ENCODE results near the gene MISP3. TPM values are rescaled to one million over a fixed set of nuclear protein-coding genes. Genes with fewer than 3 reads are reported as not detected.

The MISP3 gene
- total and polyA plus RNA-seq, 9 donors = 0.28 to 13.9 (median 0.79) TPM

DNA sequence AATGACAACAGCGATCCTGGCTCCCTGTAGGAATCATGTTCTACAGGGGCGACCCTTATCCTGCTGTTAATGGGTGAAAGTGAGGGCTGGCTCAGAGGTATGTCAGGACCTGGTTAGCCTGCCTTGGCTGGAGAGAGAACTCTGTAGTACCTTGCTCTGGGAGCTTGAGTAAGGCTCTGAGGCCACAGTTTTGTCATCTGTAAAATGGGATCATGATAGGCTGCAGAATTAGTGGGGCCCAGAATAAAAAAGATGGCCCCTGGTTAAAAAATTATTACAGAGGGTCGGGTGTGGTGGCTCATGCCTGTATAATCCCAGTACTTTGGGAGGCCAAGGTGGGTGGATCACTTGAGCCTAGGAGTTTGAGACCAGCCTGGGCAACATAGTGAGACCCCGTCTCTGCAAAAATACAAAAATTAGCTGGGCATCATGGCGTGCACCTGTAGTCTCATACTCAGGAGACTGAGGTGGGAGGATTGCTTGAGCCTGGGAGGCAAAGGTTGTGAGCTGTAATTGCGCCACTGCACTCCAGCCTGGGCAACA, 28.5 kb downstream of the MISP3 start:
- Histone ChIP-seq H3K9me3 (no peaks in the 10 kb centered on the region), H3K4me3 (no peak overlapping the region), H3K27me3 (no peaks in the 10 kb centered on the region), H3K27ac (no peak overlapping the region), H3K36me3 (no peaks in the 10 kb centered on the region), H3K4me1 (ENCODE audit: insufficient read depth) (no peaks in the 10 kb centered on the region)
- intact Hi-C loops (cut with DNase I) = no loop called here
- TF ChIP-seq POLR2A (IDR thresholded peaks at IDR 0.05) (no peak), CTCF (IDR thresholded peaks at IDR 0.05) (no peak), EP300 (IDR thresholded peaks at IDR 0.05) (no peak)
- WGBS, 3 donors = 94% methylated on average over 6 of the region's 6 CpGs
- no peak for DNase-seq

- H3K9me3 ChIP-seq = no peaks in the 10 kb centered on the region
- WGBS, 3 donors = 56 to 60% (median 60%) methylated on average over 11 of the region's 11 CpGs
- DNase-seq = no peak
- no peaks in the 10 kb centered on the region for H3K36me3 ChIP-seq
- no peak for TF ChIP-seq CTCF (IDR thresholded peaks at IDR 0.05)
- no peak for TF ChIP-seq EP300 (IDR thresholded peaks at IDR 0.05)
- no peak for TF ChIP-seq POLR2A (IDR thresholded peaks at IDR 0.05)
- no peak overlapping the region for H3K27ac ChIP-seq
- H3K4me1 ChIP-seq (ENCODE audit: insufficient read depth) = no peaks in the 10 kb centered on the region
- no peak overlapping the region for H3K4me3 ChIP-seq
- intact Hi-C loops (cut with DNase I) = no loop called here
- H3K27me3 ChIP-seq = no peaks in the 10 kb centered on the region
Measured at GRCh38 chr19:14102102-14102696, 29.6 kb downstream of the MISP3 start.

GRCh38 chr19:14102756-14103155, 30.2 kb downstream of the MISP3 start:
- peaks cover 4% of the 10 kb centered on the region for H3K4me1 ChIP-seq (ENCODE audit: insufficient read depth)
- no peak for DNase-seq
- H3K36me3 ChIP-seq = no peaks in the 10 kb centered on the region
- no peaks in the 10 kb centered on the region for H3K27me3 ChIP-seq
- WGBS, 3 donors = 77 to 84% (median 81%) methylated on average over 10 of the region's 10 CpGs
- H3K27ac ChIP-seq = no peak overlapping the region
- intact Hi-C loops (cut with DNase I) = no loop called here
- no peaks in the 10 kb centered on the region for H3K9me3 ChIP-seq
- TF ChIP-seq POLR2A (IDR thresholded peaks at IDR 0.05) (no peak), CTCF (IDR thresholded peaks at IDR 0.05) (no peak), EP300 (IDR thresholded peaks at IDR 0.05) (no peak)
- H3K4me3 ChIP-seq = no peak overlapping the region

- Histone ChIP-seq H3K9me3 (no peaks in the 10 kb centered on the region), H3K27ac (no peak overlapping the region), H3K4me1 (ENCODE audit: insufficient read depth) (peaks cover 7% of the 10 kb centered on the region), H3K4me3 (no peak overlapping the region), H3K27me3 (no peaks in the 10 kb centered on the region), H3K36me3 (no peaks in the 10 kb centered on the region)
- intact Hi-C loops (cut with DNase I) = no loop called here
- WGBS, 3 donors = 63 to 100% (median 87%) methylated on average over 1 of the region's 1 CpG
- DNase-seq = no peak
- TF ChIP-seq EP300 (IDR thresholded peaks at IDR 0.05) (no peak), CTCF (IDR thresholded peaks at IDR 0.05) (no peak), POLR2A (IDR thresholded peaks at IDR 0.05) (no peak)
Measured at GRCh38 chr19:14103310-14103709, 30.7 kb downstream of the MISP3 start.
